K562 (cell line): ENCODE measurements around the gene SP140L. TPM values are rescaled to one million over a fixed set of nuclear protein-coding genes. Genes with fewer than 3 reads are reported as not detected.

Experiments used
- FOXJ2 ChIP-seq: fragments of 200-800 bp; sonication (Bioruptor generic); IDR thresholded peaks from 2 replicates; pipeline ENCODE4 v1.6.1; 2016; ENCODE audit warnings: missing genetic modification characterization, missing compliant biosample characterization
- FOXM1 ChIP-seq, 2 experiments: fragments of 450-650 bp in 1 of 2; sonication (generic) in 1 of 2; formaldehyde crosslinking in 1 of 2; IDR thresholded peaks; 2 replicates each; pipeline versions ENCODE4 v1.6.1 to v1.9.0; 2017 to 2022; ENCODE audit warnings: low read depth in 2 of 2, mild to moderate bottlenecking in 2 of 2, missing genetic modification reagents in 1 of 2, moderate library complexity in 1 of 2
- HMG20A ChIP-seq: fragments of 450-650 bp; formaldehyde crosslinking; conservative IDR thresholded peaks from 2 replicates; pipeline ENCODE4 v1.4.0; 2020; ENCODE audit warnings: mild to moderate bottlenecking, mixed read lengths
- MAFG ChIP-seq: fragments of 450-650 bp; conservative IDR thresholded peaks from 2 replicates; pipeline ENCODE4 v1.6.1; 2016; ENCODE audit warnings: missing genetic modification characterization, missing compliant biosample characterization
- MLLT1 ChIP-seq, 2 experiments: fragments of 450-650 bp; IDR thresholded peaks; 2 replicates each; pipeline ENCODE4 v1.6.1; 2016
- NRF1 ChIP-seq, 2 experiments: fragments of 450-650 bp; IDR thresholded peaks in 1 of 2; conservative IDR thresholded peaks in 1 of 2; 2 replicates each; pipeline ENCODE4 v1.6.1; 2014; ENCODE audit warnings: mild to moderate bottlenecking in 2 of 2
- POLR2AphosphoS5 ChIP-seq: IDR thresholded peaks from 2 replicates; pipeline ENCODE4 v1.6.1; 2011; ENCODE audit warnings: mild to moderate bottlenecking, low read depth, low read length, moderate library complexity; ENCODE audit not compliant: control insufficient read depth, insufficient read depth
- POLR2H ChIP-seq: IDR thresholded peaks from 2 replicates; pipeline ENCODE4 v1.6.1; 2016; ENCODE audit warnings: missing genetic modification characterization, low read depth, mild to moderate bottlenecking, control low read depth, missing compliant biosample characterization, moderate library complexity
- RBM17 ChIP-seq: fragments of 200-400 bp; formaldehyde crosslinking; IDR thresholded peaks from 2 replicates; pipeline ENCODE4 v1.6.1; 2017; ENCODE audit warnings: low read depth, mild to moderate bottlenecking, low read length, borderline replicate concordance
- RBM22 ChIP-seq: fragments of 200-400 bp; formaldehyde crosslinking; IDR thresholded peaks from 2 replicates; pipeline ENCODE4 v1.6.1; 2018; ENCODE audit warnings: low read length, low read depth; ENCODE audit not compliant: poor library complexity, severe bottlenecking
- SMARCA4 ChIP-seq: fragments of 450-650 bp; IDR thresholded peaks from 2 replicates; pipeline ENCODE4 v1.6.1; 2016
- SMC3 ChIP-seq: conservative IDR thresholded peaks from 2 replicates; pipeline ENCODE4 v1.6.1; 2011; ENCODE audit warnings: low read depth, low read length, improper control_type of control experiment; ENCODE audit not compliant: insufficient read depth
- SNIP1 ChIP-seq: fragments of 450-650 bp; IDR thresholded peaks from 2 replicates; pipeline ENCODE4 v1.7.1; 2017; ENCODE audit warnings: low read depth, mild to moderate bottlenecking
- STAT5A ChIP-seq: IDR thresholded peaks from 2 replicates; pipeline ENCODE4 v1.6.1; 2012; ENCODE audit warnings: low read length, inconsistent platforms, borderline replicate concordance
- TCF3 ChIP-seq: sonication (generic); formaldehyde crosslinking; IDR thresholded peaks from 2 replicates; pipeline ENCODE4 v1.4.0; 2020; ENCODE audit warnings: mild to moderate bottlenecking, missing genetic modification reagents
- THRB ChIP-seq: fragments of 450-650 bp; formaldehyde crosslinking; conservative IDR thresholded peaks from 2 replicates; pipeline ENCODE4 v1.4.0; 2022; ENCODE audit warnings: mild to moderate bottlenecking, missing genetic modification characterization
- USF1 ChIP-seq: sonication (generic); formaldehyde crosslinking; IDR thresholded peaks from 2 replicates; pipeline ENCODE4 v1.9.0; 2022; ENCODE audit warnings: mild to moderate bottlenecking, missing genetic modification reagents
- ZC3H4 ChIP-seq: sonication (generic); formaldehyde crosslinking; IDR thresholded peaks from 2 replicates; pipeline ENCODE4 v1.9.0; 2021; ENCODE audit warnings: missing genetic modification reagents, borderline replicate concordance
- ZNF217 ChIP-seq: sonication (generic); formaldehyde crosslinking; IDR thresholded peaks from 2 replicates; pipeline ENCODE4 v1.8.0; 2022; ENCODE audit warnings: mild to moderate bottlenecking, missing genetic modification reagents
- ZNF655 ChIP-seq: fragments of 250-450 bp; sonication (Bioruptor Pico); IDR thresholded peaks from 2 replicates; pipeline ENCODE4 v1.5.0; 2021
- ZNF699 ChIP-seq: fragments of 250-450 bp; sonication (Bioruptor Pico); IDR thresholded peaks from 2 replicates; pipeline ENCODE4 v1.8.0; 2021; ENCODE audit warnings: mild to moderate bottlenecking, moderate library complexity; ENCODE audit not compliant: insufficient replicate concordance
- ZNF778 ChIP-seq: fragments of 450-650 bp; formaldehyde crosslinking; IDR thresholded peaks from 2 replicates; pipeline ENCODE4 v1.4.0; 2020; ENCODE audit warnings: mild to moderate bottlenecking, moderate library complexity
- polyA plus RNA-seq, 8 experiments: library from polyadenylated mRNA; depleted of rRNA in 4 of 8; stranded (reverse) in 5 of 8; unstranded in 3 of 8; fragments of >200 nt; fragmentation: Nextera tagmentation in 2 of 8; fragmentation: Illumina TruSeq in 1 of 8; extraction: Ambion mirVana in 2 of 8; extraction: Trizol in 1 of 8; gene quantifications; 2 replicates each; pipeline versions ENCODE4 v1.2.1 to v1.2.3, GENCODE V29; 2011 to 2014; ENCODE audit warnings: inconsistent platforms in 1 of 8, missing spikeins in 1 of 8
- total RNA-seq, 7 experiments: library from RNA; depleted of rRNA in 6 of 7; stranded (reverse); fragments of >200 nt in 6 of 7; fragmentation: Illumina TruSeq in 2 of 7; extraction: Trizol in 2 of 7; gene quantifications; 2 replicates each; pipeline versions ENCODE4 v1.2.1 to v1.2.3, GENCODE V29; 2011 to 2021; ENCODE audit warnings: low replicate concordance in 1 of 7

The SP140L gene
- total and polyA plus RNA-seq, 9 of the 15 experiments (the other 6 are each of a cell fraction or from before 2014, with no cell fraction given), result 4.0 to 15.5 (median 11.3) TPM

GRCh38 chr2:230441227-230441897, 114.4 kb downstream of the SP140L start (continued):
- no peak for TF ChIP-seq THRB
- TF ChIP-seq SMARCA4, result peak; percentile 31; the same call in 1 of the 2 replicates
- TF ChIP-seq ZNF655, result no peak
- TF ChIP-seq RBM17, result no peak
- no peak for TF ChIP-seq ZC3H4 (CRISPR knock-in tag)
- TF ChIP-seq POLR2AphosphoS5, result no peak
- no peak for TF ChIP-seq ZNF217 (CRISPR knock-in tag)
- no peak for TF ChIP-seq FOXM1 (IDR thresholded peaks at IDR 0.05; ENCODE audit: low read depth)
- no peak for TF ChIP-seq FOXM1 (CRISPR knock-in tag; IDR thresholded peaks at IDR 0.05; ENCODE audit: low read depth)
- no peak for TF ChIP-seq NRF1 (conservative IDR thresholded peaks at IDR 0.05 in 1 of 2, IDR thresholded peaks at IDR 0.05 in 1 of 2)
- TF ChIP-seq FOXJ2 (tag), result peak; percentile 34; the same call in 1 of the 2 replicates
- no peak for TF ChIP-seq TCF3 (CRISPR knock-in tag)
- TF ChIP-seq MAFG, result peak; percentile 84
- TF ChIP-seq ZNF699 (CRISPR knock-in tag), result no peak
- no peak for TF ChIP-seq MLLT1 (IDR thresholded peaks at IDR 0.05)
- no peak for TF ChIP-seq STAT5A
- TF ChIP-seq POLR2H (tag), result no peak
- TF ChIP-seq SMC3, result no peak
- no peak for TF ChIP-seq SNIP1
- TF ChIP-seq HMG20A (CRISPR knock-in tag), result no peak
- no peak for TF ChIP-seq RBM22
- TF ChIP-seq USF1, result no peak
- no peak for TF ChIP-seq ZNF778 (CRISPR knock-in tag)
